GM19467 (cell line): ENCODE data around the gene NBEA.
"Not testable (repeated sequence)": the region's sequence is repeated elsewhere in the genome, so short reads cannot be mapped to it uniquely, and the experiment has no call there.

ENCODE experiments used
- ATAC-seq: cut with Tn5 transposase; IDR thresholded peaks from one replicate; pipeline ENCODE4 v1.9.1; 2021; ENCODE audit warnings: mild to moderate bottlenecking, moderate library complexity; ENCODE audit not compliant: unreplicated experiment

NBEA gene

GRCh38 chr13:35378939-35379338, 436.9 kb downstream of the NBEA start:
- no peak for ATAC-seq

DNA sequence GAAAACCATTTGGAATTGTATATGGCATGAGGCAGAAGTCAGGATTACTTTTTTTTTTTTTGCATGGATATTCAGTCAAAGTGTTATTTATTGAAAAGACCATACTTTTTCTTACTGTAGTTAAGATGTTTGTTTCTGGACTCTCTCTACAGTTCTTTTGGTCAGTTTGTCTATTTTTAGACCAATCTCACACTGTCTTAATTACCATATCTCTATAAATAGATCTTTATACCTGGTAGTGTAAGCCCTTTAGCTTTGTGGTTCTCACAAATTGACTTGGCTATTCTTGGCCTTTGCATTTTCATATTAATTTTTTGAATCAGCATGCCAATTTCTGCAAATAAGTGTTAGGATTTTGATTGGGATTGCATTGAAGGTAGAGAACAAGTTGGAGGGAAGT, 437.6 kb downstream of the NBEA start:
- ATAC-seq = no peak

GRCh38 chr13:35387682-35388250, 445.7 kb downstream of the NBEA start:
- ATAC-seq = no peak

- no peak for ATAC-seq
Observed at GRCh38 chr13:35388441-35389355, 446.6 kb downstream of the NBEA start.

DNA sequence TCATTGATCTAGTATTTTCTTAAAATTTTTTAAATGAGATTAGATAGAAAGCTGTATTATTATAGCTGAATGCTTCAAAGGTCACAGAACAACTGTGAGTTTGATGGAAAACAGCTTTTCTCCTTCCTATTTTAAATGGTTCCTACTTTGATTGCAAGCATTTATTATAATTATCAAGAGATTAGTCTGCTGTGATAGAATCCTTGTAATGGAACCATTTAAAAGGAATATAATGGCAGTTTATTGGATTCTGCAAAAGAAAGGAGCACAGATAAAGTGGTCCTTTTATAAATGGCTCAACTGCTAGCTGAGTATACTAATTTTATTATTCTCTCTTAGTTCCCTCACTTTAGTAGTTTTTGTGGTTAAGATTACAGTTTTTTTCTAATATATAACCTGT, 447.5 kb downstream of the NBEA start:
- ATAC-seq = no peak

DNA sequence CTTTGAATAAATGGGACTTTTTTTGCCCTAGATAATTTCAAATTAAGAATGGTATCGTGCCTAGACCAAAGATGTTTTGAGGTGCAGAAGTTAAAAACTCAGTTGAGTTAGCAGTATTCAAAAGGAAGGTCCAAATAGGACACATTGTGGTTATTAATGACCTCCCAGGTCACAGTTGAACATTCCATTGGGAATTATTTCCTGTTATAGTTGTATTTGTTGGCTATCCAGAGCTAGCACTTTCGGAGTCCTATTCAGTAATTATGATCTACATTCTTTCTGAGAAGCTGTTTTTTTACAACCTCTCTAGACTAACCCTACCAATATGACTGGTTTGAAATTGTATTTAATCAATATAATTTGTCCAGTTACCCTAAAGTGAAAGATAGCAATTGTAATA, 450.7 kb downstream of the NBEA start:
- no peak for ATAC-seq

- no peak for ATAC-seq
Observed at GRCh38 chr13:35393886-35394285, 451.8 kb downstream of the NBEA start.

DNA sequence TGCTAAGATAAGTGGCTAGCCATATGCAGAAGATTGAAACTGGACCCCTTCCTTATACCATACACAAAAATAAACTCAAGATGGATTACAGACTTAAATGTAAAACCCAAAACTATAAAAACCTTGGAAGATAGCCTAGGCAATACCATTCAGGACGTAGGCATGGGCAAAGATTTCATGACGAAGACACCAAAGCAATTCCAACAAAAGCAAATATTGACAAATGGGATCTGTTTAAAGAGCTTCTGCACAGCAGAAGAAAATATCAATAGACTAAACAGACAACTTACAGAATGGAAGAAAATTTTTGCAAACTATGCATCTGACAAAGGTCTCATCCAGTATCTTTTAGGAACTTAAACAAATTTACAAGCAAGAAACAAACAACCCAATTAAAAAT, 466.2 kb downstream of the NBEA start:
- not testable (repeated sequence) for ATAC-seq

GRCh38 chr13:35411059-35411744, 469.1 kb downstream of the NBEA start:
- no peak for ATAC-seq

- no peak for ATAC-seq
Observed at GRCh38 chr13:35448465-35448864, 506.4 kb downstream of the NBEA start.

DNA sequence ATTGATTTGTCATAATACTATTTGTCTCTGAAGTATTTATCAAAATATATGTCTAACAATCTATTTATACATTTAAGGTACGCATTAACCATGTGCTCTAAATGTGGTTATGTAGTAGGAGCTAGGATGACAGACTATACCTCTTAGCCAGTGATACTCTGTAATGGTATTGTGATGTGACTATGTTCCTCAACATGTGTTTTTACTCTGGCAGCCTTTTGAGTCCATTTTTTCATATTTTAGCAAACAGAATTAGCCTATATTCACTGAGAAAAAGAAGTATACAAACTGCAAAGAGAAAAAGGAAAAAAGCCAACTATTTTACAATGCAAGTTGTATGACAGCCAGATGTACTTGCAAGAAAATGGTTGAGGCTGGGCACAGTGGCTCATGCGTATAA, 507.8 kb downstream of the NBEA start:
- no peak for ATAC-seq

- ATAC-seq = no peak
Observed at GRCh38 chr13:35455022-35455421, 513.0 kb downstream of the NBEA start.

GRCh38 chr13:35457258-35457657, 515.2 kb downstream of the NBEA start:
- no peak for ATAC-seq

GRCh38 chr13:35460061-35460460, 518.0 kb downstream of the NBEA start:
- ATAC-seq = no peak

- ATAC-seq = no peak
Observed at GRCh38 chr13:35465371-35465770, 523.3 kb downstream of the NBEA start.

DNA sequence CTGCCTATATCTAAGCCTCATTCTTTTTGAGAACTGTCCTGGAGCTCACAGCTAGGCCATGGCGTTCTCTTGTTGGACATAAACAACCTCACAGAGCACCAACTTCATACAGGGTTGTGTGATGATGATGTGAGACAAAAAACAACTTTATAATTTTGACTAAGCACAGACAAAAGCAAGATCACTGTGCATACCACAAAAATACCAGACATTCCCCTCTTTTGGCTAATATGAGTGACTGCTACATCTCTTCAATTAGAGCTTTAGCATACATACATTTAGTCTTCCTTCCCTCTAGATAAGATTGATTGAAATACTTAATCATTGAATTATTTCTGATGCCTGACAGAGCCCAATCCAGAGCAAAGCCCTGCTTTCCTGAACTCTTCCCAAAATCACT, 526.1 kb downstream of the NBEA start:
- no peak for ATAC-seq

DNA sequence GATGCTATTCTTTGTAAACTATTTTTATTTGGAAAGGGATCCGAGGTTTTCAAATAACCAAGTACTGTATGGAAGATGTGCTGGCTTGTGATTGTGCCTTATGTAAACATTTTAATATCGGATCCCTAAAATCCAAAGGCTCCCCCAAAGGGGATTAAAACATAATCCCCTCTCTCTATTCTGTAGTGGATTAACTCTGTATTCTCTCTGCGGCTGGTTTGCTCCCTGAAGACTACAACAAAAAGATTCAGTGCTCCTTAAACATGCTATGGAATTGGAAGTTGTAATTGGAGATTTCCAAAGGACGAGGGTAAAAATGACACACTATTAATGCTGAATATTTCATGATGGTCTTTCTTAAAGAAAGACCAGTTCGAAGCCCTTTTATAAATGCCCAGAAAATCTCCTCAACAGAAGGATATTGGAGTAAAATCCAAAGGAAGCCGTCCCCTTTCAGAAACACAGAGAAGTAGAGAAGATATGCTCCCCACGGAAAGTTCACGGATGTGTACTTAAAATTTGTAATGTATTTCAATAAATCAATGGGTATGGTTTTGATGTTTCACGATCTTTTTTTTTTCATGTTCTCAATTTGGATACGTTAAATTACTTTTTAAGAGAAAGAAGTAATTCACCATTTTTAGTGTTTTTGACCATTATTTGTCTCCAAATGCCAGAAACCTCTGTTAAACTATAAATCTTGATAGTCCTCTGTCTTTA, 527.9 kb downstream of the NBEA start:
- ATAC-seq = no peak

DNA sequence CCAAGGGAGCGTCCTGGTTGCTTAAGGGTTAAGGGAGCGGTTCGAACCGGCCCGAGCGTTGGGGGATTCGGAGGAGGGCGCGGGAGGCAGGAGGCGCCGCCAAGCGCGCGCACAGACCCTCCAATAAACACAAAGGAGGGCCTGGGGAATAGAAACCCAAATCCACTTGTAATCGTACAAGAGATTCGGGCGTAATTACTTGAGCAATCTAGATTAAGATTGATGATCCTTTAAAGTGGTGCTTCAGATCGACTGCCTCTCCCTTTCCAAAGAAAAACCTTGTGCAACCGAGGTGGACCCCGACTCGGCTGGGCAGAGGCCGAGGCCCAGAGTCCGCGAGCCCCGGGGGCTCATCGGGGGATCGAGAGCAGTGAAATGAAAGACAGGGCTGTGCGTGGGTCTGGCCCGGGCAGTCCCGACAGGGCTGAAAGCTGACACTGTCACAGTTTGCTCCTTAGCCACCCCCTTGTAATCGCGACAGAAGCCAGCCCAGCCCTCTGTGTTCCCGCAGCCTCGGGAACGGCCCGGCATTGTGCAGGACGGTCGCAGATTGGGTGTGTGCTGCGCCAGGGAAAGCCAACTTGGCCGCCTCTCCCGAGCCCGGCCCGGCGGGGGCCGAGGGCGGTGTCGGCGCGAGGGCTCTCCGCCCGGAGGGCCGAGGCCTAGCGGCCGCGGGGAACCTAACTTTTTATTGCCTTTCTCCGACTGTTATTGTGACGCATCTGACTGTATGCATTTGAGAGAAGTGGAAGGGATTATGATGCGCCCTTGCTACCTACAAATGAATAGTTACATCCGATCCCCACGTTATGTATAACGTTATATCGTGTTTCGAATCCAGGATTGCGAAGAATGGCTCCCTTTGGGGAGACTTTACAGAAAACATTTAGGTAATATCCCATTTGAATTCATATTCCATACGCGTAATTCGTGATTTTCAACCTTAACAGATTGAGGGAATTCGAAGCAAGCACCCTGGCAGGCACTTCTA, 528.9 kb downstream of the NBEA start:
- no peak for ATAC-seq

DNA sequence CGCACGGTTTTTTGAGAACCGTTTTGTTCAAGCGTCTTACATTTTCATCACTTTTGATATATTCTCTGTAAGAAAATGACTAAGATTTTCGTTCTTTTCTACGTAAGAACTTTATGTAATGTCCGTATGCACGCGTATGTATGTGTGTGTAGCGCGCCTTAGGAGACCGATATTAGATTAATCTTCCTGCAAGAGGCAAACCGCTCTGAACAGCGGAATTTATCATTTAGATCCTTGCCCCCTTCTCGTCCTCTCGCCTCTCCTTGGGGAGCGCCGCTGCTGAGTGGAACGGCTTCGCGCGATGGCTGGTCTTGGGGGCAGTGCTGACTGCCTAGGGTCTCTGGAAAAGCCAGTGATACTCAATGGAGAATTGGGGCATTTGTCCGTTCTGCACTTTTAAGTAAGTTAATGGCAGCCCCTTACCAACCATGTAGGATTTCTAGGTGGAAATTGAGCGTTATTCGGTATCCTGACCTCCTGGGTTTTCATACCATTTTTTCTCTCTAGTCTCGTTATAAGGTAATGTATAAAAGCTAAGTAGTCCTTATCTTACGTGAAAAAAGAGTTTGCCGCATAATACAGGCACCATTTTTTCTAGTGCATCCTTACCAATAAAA, 529.7 kb downstream of the NBEA start:
- no peak for ATAC-seq
